GM18526 (cell line): ENCODE measurements around the gene AGA.

ENCODE experiments used
- POLR2A ChIP-seq: IDR thresholded peaks from 3 replicates; pipeline ENCODE4 v1.6.1; 2011; ENCODE audit not compliant: insufficient read length; ENCODE audit errors: extremely low read depth

The AGA gene

GRCh38 chr4:177453116-177453515, 10.9 kb upstream of the AGA start:
- TF ChIP-seq POLR2A: no peak

DNA sequence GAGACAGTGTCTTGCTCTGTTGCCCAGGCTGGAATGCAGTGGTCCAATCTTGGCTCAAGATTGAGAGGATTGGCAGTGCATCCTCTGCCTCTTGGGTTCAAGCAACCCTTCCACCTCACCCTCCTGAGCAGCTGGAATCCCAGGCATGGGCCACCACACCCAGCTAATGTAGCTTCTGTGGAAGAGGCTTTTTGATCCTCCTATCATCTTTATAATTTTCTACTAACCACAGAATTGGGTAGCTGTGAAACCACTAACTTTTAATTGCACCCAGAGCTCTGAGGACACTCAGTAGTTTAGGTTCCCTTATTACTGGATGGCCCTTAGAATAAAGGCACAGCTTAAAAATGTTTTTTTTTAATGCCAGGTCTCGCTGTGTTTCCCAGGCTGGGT, 8.9 kb upstream of the AGA start:
- no peak for TF ChIP-seq POLR2A

- no peak for TF ChIP-seq POLR2A
These were observed 8.3 kb upstream of the AGA start for GRCh38 chr4:177450426-177451107.

DNA sequence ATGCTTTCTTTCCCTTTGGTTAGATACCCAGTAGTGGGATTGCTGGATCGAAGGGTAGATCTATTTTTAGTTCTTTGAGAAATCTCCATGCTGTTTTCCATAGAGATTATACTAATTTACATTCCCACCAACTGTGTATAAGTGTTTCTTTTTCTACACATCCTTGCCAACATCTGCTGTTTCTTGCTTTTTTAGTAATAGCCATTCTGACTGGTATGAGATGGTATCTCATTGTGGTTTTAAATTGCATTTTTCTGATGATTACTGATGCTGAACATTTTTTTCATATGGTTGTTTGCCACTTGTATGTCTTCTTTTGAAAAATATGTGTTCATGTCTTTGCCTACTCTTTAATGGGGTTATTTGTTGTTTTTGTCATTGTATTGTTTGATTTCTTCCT, 6.6 kb upstream of the AGA start:
- TF ChIP-seq POLR2A: no peak

- no peak for TF ChIP-seq POLR2A
These were observed 5.3 kb upstream of the AGA start for GRCh38 chr4:177447417-177448004.

- TF ChIP-seq POLR2A: no peak
These were observed 4.3 kb upstream of the AGA start for GRCh38 chr4:177446586-177446985.

DNA sequence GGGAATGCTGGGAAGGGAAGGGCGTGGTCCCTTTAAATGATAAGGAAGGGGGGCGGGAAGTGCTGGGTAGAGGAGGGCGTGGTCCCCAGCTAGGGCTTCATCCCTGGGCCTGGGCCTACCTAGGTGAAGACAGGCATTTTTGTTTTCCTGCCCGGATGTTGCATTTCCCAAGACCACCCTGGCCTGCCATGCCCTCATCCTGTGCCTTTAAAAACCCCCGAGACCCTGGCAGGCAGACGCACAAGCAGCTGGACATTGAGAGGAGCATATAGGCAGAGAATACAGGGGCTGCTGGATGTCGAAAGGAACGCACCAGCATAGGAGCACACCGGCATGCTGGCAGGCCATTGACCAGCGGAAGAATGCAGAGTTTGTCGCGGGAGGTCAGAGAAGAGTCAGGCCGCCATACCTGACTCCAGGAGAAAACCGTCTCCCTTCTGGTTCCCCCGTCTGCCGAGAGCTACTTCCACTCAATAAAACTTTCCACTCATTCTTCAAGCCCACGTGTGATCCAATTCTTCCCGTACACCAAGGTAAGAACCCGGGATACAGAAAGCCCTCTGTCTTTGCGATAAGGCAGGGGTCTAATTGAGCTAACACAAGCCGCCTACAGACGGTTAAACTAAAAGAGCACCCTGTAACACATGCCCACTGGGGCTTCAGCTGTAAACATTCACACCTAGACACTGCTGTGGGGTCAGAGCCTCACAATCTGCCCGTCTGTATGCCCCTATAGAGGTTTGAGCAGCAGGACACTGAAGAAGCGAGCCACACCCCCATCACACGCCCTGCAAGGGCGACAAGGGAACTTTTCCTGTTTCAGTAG, 2.9 kb upstream of the AGA start:
- no peak for TF ChIP-seq POLR2A

DNA sequence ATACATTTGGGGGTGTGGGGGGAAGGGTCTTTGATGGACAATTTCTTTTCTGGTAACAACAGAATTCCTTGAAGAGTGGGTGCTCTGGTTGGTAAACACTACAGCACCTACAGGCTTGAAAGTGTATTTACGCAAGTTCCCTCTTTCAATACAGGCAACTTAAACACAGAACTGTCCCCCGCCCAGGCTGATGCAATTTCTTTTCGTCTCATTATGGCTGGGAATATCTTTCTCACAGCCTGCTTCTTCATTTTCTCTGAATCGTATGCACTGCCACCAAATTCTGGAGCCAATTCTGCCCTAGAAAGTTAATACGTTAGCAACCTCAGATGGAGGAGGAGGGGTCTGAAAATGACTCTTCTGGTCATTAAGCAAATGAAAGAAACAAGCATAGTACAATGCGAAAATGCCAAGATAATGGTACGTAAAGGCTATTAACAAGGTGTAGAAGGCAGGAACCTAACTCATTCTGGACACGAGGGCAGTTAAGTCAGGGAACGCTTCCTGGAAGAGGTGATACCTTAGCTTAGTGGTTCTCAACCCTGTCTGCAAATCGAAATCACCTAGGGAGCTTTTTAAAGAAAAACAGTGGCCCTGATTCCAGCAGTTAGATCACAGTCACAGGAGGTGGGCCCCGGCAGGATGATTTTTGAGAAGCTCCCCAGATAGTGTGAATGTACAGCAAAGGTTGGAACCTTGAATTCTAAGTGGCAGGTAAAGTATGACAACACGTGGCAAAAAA, 1.0 kb downstream of the AGA start:
- TF ChIP-seq POLR2A: no peak

GRCh38 chr4:177436456-177436855, 5.8 kb downstream of the AGA start:
- no peak for TF ChIP-seq POLR2A

GRCh38 chr4:177434667-177435066, 7.6 kb downstream of the AGA start:
- TF ChIP-seq POLR2A: no peak

DNA sequence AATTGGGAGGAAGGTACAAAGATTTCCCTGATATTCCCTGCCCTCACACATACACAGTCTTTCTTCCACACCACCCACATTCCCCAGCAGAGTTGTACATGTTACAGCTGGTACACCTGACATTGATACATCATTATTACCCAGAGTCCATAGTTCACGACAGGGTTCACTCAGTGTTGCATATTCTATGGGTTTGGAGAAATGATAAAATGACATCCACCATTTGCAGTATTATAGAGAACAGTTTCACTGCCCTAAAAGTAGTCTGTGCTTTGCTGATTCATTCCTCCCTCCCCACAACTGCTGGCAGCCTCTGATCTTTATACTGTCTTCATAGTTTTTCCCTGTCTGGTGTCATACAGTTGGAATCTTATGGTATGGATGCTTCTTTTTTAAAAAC, 15.0 kb downstream of the AGA start:
- no peak for TF ChIP-seq POLR2A

DNA sequence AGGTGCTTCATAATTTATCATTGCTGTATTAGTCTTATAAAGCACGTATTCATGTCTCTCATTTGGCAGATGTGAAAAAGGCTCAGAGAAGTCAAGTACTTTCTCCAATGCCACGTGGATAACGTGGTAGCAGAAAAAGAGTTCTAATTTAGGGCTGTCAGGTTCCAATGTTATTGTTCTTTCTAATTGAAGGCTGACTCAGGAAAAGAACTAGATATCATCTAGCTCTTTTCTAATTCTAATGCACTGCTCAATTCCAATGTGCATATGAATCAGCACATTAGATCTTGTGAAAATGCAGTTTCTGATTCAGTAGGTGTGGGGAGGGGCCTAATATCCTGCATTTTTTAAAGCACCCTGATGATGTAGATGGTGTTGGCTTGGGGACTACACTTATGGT, 22.8 kb downstream of the AGA start:
- TF ChIP-seq POLR2A: no peak

GRCh38 chr4:177413656-177414055, 28.6 kb downstream of the AGA start:
- TF ChIP-seq POLR2A: no peak

DNA sequence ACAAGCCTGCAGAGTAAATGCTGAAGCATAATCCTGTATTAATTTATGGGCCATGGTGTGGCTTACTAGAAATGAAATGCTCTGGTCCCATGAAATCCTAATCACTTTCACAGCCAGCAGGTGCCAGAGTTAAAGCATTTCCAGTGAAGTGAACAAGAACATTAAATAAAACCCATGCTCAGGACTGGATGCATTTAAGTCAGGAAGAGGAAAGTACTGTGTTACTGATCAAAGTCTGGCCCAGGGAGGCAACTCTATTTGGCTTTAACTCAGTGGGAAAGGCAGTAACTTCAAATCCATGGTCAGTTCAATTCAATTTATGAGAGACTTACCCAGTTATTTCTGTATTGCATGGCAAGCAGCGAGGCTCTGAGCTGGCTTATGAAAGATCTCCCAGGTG, 29.2 kb downstream of the AGA start:
- no peak for TF ChIP-seq POLR2A

- no peak for TF ChIP-seq POLR2A
These were observed 30.2 kb downstream of the AGA start for GRCh38 chr4:177411996-177412395.

DNA sequence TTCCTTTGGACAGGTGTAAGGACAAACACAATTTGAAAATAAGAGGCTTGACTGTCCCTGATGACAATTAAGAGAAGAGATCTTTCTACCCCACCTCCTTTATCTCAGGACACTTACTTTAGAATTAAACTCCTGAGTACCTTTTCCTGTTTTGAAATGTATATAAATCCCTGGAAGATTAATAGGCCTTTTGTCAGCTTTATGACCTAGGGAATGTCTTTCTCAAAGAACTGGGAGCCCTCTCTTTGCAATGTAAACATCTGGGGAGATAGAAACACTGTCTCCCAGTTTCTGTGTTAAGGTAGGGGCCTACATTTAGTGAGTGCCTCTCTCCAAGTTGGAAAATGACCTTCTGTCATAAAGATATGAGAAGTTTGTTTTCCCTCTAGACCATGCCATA, 31.7 kb downstream of the AGA start:
- no peak for TF ChIP-seq POLR2A
